LNCaP clone FGC (cell line): Measurements from ENCODE around the gene C1orf122.
A peak's percentile ranks its signal among the peaks of the same experiment; 100 is the strongest.

Experiments used
- DNase-seq: peaks from one replicate; pipeline ENCODE4 v3.0.0-alpha.2; 2011; ENCODE audit warnings: low read depth
- H3K4me3 ChIP-seq: 2 replicates; pipeline ENCODE4 v1.5.1; 2011; ENCODE audit warnings: mild to moderate bottlenecking, low read depth, low read length, control low read depth
- TF ChIP-seq, protein P1 (sequence below): IDR thresholded peaks from 2 replicates; pipeline ENCODE4 v1.5.1; 2012; ENCODE audit warnings: mild to moderate bottlenecking; ENCODE audit not compliant: control insufficient read depth, insufficient read depth; ENCODE audit errors: extremely low read depth

The C1orf122 gene

DNA sequence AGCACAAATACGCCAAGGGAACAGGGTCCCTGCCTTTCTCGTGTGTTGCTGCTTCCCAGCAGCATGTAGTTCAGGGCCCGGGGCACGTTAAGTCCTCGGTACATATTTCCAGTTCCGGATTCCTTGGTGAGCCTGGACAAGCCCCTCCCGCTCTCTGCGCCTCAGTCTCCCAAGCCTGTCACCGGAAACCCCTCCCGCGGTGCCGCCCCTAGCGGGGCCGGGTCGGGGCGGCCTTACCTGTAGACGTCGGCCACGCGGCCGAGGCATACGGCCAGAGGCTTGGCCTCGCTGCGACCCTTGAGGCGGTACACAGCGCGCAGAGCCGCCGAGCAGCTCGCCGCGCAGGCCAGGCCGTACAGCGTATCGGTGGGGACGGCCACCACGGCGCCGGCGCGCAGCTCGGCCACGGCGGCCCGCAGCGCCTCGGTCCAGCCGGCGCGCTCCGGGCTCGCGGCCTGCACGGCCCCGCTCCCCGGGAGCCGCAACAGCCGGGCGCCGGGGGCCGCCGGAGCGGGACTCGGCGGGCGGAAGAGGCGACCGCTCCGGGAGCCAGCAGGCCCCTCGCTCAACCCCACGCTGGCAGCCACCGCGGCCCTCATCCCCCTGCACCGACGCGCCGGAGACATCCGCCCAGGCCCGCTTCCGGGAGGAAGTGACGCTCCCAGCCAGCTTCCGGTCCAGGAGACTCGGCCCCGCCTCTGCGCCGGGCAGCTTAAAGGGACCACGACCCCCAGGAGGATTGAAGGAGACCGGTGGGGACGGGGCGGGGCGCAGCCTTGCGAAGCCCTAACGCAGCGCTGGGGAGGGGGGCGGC lies at the start of gene C1orf122, which contains the start of gene YRDC:
TSS of gene C1orf122 (plus strand) at position 236 of the 814 bp plus-strand sequence. CDS start 615 bp downstream, outside the sequence.
TSS of gene YRDC (minus strand) at position 654 of the 814 bp plus-strand sequence. CDS start at position 626, 28 bp downstream.
- TF ChIP-seq, protein P1, sequence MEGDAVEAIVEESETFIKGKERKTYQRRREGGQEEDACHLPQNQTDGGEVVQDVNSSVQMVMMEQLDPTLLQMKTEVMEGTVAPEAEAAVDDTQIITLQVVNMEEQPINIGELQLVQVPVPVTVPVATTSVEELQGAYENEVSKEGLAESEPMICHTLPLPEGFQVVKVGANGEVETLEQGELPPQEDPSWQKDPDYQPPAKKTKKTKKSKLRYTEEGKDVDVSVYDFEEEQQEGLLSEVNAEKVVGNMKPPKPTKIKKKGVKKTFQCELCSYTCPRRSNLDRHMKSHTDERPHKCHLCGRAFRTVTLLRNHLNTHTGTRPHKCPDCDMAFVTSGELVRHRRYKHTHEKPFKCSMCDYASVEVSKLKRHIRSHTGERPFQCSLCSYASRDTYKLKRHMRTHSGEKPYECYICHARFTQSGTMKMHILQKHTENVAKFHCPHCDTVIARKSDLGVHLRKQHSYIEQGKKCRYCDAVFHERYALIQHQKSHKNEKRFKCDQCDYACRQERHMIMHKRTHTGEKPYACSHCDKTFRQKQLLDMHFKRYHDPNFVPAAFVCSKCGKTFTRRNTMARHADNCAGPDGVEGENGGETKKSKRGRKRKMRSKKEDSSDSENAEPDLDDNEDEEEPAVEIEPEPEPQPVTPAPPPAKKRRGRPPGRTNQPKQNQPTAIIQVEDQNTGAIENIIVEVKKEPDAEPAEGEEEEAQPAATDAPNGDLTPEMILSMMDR, result no peak

DNA sequence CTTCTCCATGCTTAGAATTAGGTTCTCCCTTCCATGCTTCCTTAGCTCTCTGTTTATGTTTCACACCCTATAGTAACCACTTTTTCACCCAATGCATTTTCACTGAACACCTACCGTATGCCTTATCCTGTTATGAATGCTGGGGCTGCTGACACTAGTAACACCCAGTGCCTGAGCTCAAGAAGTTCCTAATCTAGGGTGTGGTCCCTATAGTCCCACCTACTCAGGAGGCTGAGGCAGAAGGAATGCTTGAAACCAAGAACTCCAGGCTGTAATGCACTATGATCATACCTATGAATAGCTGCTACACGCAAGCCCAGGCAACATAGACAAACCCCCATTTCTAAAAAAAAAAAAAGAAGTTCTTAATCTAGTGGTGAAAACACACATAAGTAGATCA lies 48.1 kb upstream of the C1orf122 start:
- H3K4me3 ChIP-seq, result no peak overlapping the region
- TF ChIP-seq, protein P1, result no peak
- no peak for DNase-seq

More for the DNA sequence above, at the start of gene C1orf122, which contains the start of gene YRDC:
- peak; percentile 70 for DNase-seq
- peak within 1 kb of the TSS; percentile 73 for H3K4me3 ChIP-seq

DNA sequence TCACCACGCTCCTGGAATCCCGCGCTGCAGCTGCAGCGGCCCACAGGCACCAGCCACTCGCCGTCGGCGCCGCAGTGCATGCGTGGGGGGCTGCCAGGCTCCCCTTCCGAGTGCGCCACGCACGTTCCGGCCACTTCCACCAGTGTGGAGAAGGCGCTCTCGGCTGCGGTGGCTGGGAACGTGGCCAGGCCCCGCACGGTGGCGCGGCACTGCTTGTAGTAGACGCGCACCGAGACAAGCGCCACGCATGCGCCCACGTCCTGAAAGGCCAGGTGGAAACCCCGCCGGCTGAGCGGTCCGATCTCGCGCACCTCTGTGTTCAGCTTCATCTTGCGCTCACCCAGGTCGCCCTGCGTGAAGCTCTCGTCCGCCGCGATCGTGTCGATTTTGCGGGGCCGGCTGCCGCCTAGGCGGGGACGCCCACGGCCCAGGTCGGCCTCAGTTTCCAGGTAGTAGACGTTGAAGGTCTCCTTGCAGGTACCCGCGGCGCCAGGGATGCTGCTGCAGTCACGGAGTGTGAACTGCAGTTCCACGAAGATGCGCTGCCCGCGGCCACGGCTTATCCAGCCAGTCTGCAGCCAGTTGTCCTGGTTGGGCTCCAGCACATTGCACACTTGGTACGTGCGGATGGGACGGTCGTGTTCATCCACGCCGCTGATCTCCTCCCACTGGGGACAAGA lies 46.0 kb upstream of the C1orf122 start:
- H3K4me3 ChIP-seq, result no peak overlapping the region
- DNase-seq, result no peak

DNA sequence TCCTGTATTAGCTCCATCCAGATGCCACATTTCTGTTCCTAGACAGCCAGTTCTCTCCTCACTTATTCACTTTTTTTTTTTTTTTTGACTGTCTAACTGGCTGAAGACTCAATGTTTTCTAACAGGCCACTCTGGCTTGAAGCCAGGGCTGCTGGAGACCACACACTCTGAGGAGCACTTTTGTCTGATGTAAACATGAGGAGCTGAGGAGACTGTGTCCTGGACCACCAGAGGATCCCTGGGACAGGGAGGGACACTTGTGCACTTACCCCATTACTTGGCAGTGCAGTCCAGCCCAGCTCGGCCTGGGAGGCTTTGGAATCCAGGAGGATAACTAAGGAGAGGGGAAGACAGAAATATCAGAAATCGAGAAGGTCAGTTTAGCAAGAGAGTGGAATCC lies 45.1 kb upstream of the C1orf122 start:
- TF ChIP-seq, protein P1, result no peak
- DNase-seq, result no peak
- H3K4me3 ChIP-seq, result no peak overlapping the region

More for the DNA sequence above, 46.0 kb upstream of the C1orf122 start:
- TF ChIP-seq, protein P1, result no peak

DNA sequence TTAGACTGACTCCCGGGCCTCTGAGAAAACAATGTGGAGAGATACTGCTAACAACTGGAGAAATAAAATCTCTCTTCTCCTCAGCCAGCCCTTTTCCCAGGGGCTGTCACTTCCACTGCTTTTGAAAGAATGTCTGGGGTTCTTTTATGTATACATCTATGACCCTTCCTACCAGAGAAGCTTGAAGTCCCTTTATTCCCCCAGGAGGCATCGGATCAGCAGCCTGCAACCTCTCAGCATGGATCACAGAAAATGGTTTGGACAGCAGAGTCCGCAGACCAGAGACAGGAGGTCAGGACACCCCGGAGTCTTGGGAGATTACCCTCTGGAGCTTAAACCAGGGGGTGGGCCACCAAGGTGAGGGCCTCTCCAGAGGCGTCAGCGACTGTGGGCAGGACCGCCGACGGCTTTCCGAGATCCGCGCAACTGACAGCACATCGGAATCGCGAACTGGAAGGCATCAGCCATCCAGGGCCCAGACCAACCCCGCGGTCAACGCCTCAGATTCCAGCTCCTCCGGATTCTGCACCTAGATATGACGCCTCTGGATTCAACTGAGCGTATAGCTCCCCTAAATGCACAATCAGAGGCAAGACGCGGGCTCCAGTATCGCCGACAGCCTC lies 43.7 kb upstream of the C1orf122 start:
- TF ChIP-seq, protein P1, result no peak
- no peak for DNase-seq
- H3K4me3 ChIP-seq, result no peak overlapping the region

DNA sequence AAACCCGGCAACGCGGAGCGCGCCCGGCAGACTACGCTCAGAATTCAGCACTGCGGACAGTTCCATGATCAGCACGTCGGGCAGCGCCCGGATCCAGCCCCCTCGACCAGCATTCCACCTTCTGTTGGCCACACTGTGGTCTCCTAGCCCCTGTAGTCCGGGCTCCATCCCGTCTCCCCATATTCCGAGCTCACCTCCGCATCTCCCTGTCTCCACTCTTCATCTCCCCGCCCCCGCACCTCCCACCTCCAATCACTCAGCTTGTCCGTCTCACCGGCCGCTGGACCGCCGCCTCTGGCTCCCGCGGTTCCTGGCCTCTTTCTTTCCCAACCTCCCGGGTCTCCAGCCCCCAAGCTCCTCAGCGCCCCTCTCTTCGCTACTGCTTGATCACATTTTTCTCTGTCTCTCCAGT lies 43.2 kb upstream of the C1orf122 start:
- no peak overlapping the region for H3K4me3 ChIP-seq
- TF ChIP-seq, protein P1, result no peak
- no peak for DNase-seq
